HG03575 (cell line): ENCODE data around the gene EPB41L1.

ENCODE experiments used
- ATAC-seq: cut with Tn5 transposase; IDR thresholded peaks from one replicate; pipeline ENCODE4 v1.9.1; 2021; ENCODE audit not compliant: unreplicated experiment, insufficient number of reproducible peaks, low FRiP score; ENCODE audit errors: extremely low read depth

EPB41L1 gene

DNA sequence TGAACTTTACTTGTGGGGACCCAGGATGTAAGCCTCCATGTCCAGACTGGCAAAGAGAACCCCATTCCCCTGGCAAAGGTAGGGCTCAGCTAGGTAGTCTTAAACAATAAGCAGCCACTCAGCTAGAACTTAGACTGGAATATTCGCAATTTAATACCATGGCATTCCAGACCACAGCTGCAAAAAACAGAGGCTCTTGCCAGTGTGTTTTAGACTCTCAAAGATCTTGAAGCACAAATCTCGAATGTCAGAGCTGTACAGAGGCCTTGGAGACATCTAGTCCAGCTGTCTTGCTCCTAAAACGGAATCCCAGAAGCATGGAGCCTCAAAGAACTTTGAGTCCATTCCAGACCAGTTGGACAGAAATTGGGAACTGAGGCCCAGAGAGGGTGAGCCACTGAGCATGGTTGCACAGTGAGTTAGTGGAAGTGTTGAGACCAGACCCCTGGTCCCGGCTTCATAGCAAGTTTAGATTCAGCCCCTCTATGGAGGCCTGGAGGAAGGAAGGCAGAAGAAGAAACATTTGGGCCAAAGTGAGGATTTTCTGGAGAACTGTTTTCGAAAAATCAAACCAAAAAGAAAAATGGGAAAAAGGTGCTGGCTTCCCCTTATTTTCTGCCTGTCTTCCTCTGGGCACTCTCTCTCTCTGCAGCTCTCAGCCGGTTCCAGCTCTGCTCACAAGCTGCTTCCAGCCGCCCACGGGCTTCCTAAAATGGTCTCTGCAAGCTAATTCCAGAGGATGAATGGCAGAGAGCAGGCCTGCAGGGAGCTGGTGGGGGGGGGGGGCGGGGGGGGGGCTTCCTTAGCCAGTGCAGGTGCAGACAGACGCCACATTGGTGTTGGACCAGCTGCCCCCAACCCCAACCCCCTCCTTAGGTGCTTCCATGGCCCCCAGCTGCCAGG is 114.2 kb downstream of the EPB41L1 start:
- ATAC-seq: no peak

DNA sequence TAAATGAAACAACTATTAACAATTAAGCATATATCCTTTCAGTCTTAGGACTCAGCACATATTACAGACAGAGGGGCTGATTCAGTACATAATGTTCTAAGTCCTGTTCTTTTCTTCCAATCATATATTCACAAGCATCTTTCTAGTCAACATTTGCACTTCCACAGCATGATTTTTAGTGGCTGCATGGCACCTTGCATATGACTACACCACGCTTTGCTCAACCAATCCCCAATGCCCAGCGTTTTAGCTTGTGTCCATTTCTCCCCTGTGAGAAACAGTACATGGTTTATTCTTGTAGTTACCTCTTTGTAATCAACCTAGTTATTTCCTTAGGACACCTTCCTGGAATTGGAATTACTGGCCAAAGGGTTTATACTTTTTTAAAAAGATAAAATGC is 115.0 kb downstream of the EPB41L1 start:
- no peak for ATAC-seq

DNA sequence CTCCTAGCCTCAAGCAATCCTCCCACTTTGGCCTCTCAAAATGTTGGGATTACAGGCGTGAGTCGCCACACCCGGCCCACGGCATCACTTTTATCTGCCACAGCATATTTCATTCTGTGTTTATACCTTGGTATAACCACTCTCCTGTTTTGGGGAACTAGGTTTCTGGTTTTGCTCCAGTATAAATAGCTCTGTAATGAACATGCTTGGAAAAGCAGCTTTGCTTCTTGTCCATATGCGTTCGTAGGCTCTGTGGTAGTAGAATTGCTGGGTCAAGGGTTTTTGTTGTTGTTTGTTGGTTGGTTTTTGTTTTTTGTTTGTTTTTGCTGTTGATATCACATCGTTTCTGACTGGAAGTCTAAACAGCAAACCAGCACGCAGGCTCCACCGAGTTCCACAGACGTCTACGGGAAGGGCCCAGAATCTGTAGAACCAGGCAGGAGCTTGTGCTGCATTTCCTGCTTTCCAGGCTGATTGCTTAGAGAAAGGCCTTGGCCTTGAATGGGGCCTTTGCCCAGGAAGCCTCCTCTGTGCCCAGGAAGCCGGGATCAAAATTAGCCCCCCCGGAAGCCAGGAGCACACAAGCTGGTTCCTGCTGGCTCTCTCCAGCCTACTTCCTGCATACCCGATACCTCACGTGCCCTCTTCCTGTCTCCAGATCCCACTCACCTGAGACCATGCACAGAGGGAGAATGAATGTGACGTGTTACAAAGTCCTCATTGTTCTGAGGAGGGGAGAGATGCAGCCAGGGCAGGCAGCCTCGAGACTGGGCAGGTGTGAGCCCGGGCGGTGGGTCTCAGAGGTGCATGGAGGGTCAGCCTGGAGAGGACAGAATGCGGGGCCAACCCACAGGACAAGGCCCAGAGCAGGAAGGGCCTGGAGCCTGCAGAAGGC is 116.5 kb downstream of the EPB41L1 start:
- ATAC-seq: no peak

DNA sequence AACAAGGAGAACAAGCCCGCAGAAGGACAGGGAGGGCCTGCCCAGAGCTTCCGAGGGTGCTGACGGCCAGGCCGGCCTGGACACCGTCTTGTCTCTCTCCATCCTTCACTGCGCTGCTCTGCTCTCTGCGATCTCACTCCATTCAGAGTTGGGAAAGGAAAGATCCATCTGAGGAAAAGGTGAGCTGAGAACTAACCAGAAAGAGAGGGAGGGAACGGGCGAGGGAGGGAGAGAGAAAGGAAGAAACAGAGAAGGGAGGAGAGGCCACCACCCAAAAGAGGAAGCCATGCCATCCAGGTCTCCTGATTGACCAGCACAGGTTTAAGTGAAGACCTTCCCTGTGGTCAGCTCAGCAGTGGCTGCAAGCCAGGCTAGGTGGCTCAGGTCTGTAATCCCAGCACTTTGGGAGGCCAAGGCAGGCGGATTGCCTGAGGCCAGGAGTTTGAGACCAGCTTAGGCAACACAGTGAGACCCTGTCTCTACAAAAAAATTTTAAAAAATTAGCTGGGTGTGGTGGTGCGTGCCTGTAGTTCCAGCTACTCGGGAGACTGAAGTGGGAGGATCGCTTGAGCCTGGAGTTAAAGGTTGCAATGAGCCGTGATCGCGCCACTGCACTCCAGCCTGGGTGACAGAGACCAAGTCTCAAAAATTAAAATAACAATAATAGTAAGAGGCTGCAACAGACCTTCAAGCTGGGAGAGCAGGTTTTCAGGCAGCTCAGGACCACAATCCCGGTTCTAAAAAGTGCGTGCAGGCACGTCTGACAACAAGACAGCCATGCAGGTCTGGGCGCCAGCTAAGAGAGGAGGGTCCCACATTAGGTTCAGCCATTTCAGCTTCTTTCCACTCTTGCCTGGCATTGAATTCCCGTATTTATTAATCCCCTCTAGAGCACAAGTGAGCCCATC is 117.4 kb downstream of the EPB41L1 start:
- no peak for ATAC-seq

DNA sequence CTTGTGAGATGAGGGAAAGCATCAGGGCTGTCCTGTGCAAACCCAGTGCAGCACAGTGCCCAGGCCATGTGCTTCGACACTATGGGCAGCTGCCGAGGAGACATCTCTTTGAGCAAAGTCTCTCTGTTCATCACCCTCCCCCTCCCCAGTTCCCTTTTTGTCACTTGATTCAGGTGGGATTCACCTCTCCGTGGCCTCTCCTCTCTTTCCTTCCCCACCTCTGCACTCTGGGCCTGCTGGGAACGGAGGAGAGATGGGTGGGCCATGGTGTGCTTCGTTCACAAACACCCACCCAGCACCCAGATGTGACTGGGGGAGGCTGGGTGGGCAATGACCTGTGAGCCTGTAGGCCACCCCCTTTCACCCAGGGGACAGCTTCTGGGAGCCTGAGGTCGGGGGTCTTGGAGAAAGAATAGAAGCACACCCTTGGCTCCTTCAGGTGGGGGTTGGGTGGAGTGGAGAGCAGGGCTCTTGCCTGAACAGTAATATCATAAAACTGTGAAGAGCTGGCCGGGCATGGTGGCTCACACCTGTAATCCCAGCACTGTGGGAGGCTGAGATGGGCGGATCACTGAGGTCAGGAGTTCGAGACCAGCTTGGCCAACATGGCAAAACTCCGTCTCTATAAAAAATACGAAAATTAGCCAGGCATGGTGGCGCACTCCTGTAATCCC is 118.1 kb downstream of the EPB41L1 start:
- ATAC-seq: no peak

DNA sequence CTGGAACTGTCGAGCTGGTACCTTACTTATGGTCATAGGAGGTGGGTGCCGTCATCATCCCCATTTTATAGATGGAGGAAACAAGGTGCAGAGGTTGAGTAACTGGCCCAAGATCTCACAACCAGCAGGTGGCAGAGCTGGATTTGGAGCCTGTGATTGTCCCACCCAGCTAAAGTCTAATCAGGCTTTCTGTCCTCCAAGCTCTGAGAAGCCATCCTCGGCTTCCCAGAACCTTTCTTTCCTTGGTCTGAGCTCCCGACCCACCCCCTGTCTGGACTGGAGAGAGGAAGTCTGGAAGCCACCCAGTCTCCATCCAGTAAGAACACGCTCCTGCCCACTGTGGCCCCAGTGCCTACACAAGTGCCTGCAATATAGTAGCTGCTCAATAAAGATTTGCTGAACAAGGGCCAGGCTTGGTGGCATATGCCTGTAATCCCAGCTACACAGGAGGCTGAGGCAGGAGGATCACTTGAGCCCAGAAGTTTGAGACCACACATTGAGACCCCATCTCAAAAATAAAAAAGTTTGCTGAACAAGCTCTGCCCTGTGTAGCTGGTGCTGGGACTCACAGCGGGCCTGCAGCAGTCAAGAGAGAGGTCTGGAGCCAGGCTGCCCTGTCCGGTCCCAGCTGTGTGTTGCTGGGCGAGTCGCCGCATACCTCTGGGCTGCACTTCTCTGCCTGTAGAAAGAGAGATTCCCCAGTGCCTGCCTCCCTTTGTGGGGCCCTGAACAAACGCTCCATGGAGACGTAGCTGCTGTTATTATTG is 119.1 kb downstream of the EPB41L1 start:
- ATAC-seq: no peak

DNA sequence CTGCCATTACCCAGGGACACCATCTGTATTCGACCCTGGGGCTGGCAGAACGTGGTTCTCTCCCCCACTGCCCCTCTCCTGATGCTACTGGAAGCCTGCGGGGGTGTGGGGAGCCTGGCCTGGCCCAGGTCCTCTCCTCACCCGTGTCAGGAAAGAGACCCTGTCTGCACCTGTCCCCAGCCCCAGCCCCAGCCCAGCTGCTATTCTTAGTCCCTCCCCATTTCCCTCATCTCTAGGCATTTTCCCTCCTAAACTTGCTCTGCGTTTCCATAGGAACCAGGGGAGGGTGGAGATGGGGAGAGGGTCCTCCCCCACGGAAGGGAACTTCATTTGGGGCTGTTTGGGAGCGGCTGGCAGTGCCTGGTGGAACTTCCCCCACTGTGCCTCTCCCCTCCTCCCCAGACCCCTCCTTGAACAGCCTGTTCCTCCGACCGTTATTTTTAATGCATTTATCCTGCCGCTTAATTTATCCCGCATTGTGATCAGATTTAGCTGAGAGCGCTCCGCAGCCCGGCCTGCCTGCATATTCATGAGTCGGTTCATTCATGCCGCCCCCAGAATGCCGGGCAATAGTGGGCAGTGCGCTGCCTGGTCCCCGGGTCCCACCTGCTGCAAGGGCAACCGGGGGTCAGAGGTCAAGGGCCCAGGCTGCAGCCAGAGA is 119.8 kb downstream of the EPB41L1 start:
- ATAC-seq: no peak

DNA sequence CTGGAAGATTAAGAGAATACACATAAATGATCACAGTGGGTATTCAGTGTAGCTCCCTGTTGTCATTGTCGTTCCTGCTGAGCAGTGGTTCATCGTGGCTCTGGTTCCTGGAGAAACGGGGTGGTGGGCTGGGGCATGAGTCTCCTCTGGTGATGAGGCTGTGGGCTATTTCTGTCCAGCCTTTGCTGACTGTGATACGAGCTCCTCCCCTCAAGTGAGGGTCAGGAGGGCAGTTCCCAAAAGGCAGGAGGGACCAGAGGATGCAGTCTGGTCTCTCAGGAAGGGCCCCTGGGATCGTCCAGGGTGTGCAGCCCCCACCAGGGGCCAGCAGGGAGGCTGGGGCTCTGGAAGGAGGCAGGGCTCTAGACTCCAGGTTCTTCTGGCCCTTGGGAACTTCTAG is 120.5 kb downstream of the EPB41L1 start:
- no peak for ATAC-seq

DNA sequence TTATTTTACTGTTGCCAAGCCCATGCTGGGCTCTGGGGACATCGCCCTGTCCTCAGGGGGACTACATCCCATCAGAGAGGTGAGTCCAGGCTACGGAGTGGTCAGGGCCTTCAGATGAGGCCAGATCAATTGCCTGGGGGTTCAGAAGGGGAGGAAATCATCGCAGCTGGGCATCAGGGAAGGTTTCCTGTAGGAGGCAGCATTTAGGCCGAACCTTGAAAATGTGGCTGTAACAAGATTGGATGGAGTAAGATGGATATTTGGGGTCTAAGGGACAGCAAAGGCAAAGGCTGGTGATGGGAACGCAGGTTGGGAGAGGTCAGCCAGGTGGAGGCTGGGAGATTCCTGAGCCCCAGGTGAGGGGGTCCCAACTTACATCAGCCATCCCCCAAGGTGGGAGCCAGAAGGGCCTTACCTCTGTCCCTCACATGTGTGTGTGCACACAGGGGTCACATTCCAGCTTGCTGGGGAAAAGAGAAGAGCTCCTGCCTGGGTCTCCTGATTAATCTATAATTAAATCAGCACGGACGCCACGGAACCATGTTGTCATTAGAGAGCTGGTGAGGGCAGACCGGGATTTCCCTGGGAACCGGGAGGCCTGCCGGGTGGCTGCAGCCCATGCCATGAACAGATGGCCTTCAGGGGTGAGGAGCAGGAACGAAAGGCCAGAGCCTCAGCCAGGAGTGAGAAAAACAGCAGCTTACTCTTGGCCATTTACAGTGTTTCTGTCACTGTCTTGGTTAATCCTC is 121.1 kb downstream of the EPB41L1 start:
- no peak for ATAC-seq

DNA sequence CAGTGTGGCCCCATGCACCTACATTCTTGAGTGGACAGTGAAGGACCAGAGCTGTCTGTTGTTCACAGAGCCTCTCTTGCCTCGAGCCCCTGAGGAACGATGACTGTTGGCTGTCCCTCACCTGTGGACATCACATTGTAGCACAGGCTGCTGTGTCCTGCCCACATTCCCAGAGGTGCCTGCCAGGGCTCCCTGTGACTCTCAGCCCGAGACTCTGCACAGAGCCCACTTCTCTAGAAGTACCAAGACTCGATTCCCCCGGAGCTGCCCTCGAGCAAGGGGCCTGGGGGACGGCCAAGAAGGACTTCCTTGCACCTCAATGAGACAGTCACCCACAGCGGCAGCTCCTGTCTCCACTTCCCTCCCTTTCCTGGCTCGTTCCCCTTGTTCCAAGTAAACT is 123.0 kb downstream of the EPB41L1 start:
- no peak for ATAC-seq

DNA sequence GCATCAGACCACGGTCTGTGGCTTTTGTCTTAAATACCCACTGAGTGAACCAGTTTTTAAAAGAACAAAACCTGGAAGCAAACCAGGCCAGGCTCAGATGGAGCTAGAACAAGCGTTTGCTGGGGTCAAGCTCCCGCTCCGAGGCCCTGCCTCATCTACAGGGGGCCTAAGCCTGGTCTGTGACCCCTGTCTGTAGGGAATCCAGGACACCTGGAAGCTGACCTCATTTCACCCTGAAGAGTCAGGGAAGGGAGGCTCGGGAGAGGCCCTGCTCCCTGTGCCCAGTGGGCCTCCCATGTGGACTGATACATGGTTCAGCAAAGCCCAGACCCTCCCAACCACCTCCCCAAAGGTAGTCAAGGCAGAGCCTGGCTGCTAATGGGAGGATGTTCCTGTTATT is 124.8 kb downstream of the EPB41L1 start:
- no peak for ATAC-seq

DNA sequence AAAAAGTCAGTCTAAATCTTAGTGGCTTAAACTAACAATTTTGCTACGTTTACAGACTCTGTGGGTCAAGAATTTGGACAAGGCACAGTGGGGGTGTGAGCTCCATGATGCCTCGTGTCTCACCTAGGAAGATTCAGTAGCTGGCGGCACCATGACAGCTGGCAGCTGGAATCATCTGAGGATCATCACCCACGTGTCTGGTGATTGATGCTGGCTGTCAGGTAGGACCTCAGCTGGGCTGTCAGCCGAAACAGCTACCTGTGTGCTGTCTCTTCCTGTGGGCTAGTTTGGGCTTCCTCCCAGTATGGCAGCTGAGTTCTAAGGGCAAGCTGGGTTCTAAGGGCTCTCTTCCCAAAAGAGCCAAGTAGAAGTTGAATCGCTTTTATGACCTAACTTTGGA is 125.2 kb downstream of the EPB41L1 start:
- no peak for ATAC-seq

DNA sequence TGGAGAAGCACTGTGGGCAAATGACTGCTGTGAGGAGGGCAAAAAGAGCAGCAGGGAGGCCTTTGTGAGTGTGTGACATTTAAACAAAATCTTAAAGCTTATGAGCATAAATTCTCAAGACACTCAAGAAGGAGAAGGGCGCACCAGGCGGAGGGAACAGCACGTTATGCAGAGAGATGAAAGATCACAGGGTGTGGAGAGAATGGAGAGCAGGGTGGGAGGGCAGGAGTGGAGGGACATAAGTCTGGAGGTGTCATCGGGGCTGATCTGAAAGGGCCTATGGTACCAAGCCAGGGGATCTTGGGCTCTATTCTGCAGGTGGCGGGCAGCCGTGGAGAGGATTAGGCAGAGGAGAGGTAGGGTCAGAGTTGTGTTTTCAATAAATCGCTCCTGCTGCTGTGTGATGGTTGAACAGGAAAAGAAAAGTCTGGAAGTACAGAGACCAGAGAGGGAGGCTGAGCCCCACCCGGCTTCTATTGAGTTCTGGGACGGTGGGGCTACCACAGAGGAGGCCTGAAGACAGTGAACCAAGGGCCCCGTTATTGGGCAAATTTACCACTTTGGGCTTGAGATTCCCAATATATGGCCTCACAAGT is 127.3 kb downstream of the EPB41L1 start:
- ATAC-seq: no peak
